HL-60 (cell line): ENCODE measurements around the gene SH3D19.

ENCODE experiments used
- DNase-seq, 2 experiments: peaks; one replicate each; pipeline ENCODE4 v3.0.0-alpha.2; 2010 to 2020; ENCODE audit warnings: low read depth in 1 of 2, low spot score in 1 of 2
- H3K27ac ChIP-seq: fragments of 250-450 bp; sonication (Bioruptor Pico); replicated peaks from 2 replicates; pipeline ENCODE4 v1.5.1; 2020; ENCODE audit warnings: mild to moderate bottlenecking, moderate library complexity
- H3K27me3 ChIP-seq: fragments of 250-450 bp; sonication (Bioruptor Pico); 2 replicates; pipeline ENCODE4 v1.5.1; 2021; ENCODE audit warnings: mild to moderate bottlenecking, moderate library complexity; ENCODE audit not compliant: insufficient read depth, poor library complexity, severe bottlenecking
- H3K4me3 ChIP-seq: replicated peaks from 2 replicates; pipeline ENCODE4 v1.5.1; 2011; ENCODE audit warnings: mild to moderate bottlenecking, control low read depth, low read length; ENCODE audit not compliant: insufficient read depth
- CTCF ChIP-seq: IDR thresholded peaks from one replicate; pipeline ENCODE4 v1.5.1; 2011; ENCODE audit warnings: low read length, control low read depth, inconsistent platforms; ENCODE audit not compliant: insufficient read depth
- GABPA ChIP-seq: IDR thresholded peaks from 2 replicates; pipeline ENCODE4 v1.6.1; 2012; ENCODE audit warnings: low read depth
- POLR2AphosphoS5 ChIP-seq: IDR thresholded peaks from 2 replicates; pipeline ENCODE4 v1.6.1; 2012; ENCODE audit warnings: low read depth
- REST ChIP-seq: IDR thresholded peaks from 2 replicates; pipeline ENCODE4 v1.6.1; 2012; ENCODE audit warnings: low read depth; ENCODE audit not compliant: insufficient replicate concordance
- SPI1 ChIP-seq: IDR thresholded peaks from 2 replicates; pipeline ENCODE4 v1.6.1; 2012; ENCODE audit warnings: low read depth, mild to moderate bottlenecking, borderline replicate concordance

The SH3D19 gene

DNA sequence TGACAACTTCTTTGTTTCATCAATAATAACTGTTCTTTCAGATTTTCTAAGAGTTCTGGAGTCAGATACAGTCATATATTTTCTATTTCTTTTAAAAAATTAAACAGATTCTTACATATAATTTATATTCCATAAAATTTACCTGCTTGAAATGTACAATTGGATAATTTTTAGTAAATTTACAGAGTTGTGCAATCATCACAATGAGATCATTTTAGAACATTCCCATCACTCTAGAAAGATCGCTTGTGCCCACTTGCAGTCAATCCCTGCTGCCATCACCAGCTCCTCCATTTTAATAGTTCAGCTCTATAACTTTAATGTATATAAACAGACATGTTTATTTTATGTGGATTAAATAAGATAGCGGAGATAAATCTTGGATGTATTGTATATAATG, 78.0 kb downstream of the SH3D19 start:
- no peak for TF ChIP-seq CTCF
- TF ChIP-seq GABPA = no peak
- TF ChIP-seq POLR2AphosphoS5 = no peak
- no peak for TF ChIP-seq SPI1
- H3K27ac ChIP-seq = no peak overlapping the region
- DNase-seq = no peak
- H3K27me3 ChIP-seq = peaks cover 7% of the 10 kb centered on the region
- no peak overlapping the region for H3K4me3 ChIP-seq

DNA sequence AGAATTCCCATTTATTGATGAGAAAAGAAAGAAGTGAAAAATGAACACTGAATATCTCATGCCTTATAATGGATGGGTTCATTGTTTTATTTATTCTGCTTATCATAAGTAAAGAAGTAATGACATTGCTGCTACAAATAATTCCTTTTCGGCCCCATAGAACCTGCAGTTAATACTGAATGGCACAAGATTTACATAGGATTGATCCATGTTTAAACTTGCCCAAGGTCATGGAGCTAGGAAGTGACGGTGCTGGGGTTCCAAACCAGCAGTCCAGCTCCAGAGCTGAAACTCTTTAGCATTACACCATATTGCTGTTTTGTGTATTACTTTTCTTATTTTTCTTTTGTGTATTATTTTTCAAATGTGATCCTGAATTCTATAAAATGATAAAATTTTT, 78.7 kb downstream of the SH3D19 start:
- DNase-seq = no peak
- peaks cover 7% of the 10 kb centered on the region for H3K27me3 ChIP-seq
- H3K4me3 ChIP-seq = no peak overlapping the region
- no peak overlapping the region for H3K27ac ChIP-seq
- TF ChIP-seq SPI1 (no peak), GABPA (no peak), REST (no peak), CTCF (no peak), POLR2AphosphoS5 (no peak)

GRCh38 chr4:151242305-151242704, 83.1 kb downstream of the SH3D19 start:
- no peak for TF ChIP-seq REST
- TF ChIP-seq POLR2AphosphoS5 = no peak
- Histone ChIP-seq H3K4me3 (no peak overlapping the region), H3K27ac (no peak overlapping the region), H3K27me3 (peaks cover 7% of the 10 kb centered on the region)
- no peak for DNase-seq

DNA sequence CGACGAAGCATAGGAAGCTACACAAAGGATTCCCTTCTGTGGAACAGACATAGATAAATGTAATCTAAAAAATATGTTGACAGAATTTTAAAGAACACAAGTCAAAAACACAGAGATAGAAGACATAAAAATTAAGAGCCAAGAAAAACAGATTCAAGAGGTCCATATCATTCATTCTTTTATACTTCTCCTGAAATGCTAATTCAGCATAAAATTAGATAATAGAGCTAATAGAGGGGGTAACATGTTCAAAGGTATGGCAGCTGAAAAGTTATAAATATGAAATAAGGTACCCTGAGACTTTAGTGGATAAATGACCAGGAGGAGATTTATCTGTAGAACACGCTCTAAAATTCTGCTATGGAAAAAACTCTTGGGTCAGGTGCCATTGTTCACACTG, 85.8 kb downstream of the SH3D19 start:
- no peak overlapping the region for H3K27ac ChIP-seq
- TF ChIP-seq CTCF = no peak
- TF ChIP-seq POLR2AphosphoS5 = no peak

More for the DNA sequence above, 85.8 kb downstream of the SH3D19 start:
- Histone ChIP-seq H3K4me3 (no peak overlapping the region), H3K27me3 (peaks cover 5% of the 10 kb centered on the region)
- DNase-seq = no peak
